Measurements from ENCODE around the gene FCHSD2.

FCHSD2 gene

DNA sequence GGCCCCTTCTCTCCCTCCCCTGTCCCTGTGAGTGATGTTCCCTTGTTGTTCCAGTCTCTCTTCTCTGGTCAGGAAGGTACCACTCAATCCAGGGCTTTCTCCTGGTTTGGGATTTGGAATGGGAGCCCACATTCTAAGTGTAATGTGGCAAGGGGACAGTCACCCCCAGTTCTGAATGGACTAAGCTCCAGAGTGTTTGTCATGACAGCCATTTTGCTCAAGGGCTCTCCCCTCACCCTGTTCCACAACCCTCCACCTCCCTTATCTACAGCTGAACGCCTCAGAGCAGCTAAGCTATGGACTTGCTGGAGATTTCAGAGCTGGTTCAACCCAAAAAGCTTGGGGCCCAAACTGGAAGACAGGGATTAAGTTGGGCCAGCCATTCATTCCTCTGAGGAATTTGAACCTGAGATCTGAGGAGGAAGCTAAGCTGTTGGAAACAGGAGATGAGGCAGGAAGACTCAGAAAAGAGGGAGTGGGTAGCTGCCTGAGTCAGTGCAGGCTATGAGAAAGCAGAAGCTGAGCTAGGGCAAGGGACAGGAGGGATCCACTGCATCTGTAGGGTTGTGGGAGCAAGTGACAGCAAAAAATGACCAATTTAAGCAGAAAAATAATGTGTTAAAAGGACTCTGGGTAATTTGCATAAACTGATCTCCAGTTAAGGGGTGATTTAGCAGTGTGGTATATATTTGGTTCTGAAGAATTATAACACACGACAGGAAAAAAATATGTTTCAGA, 22.9 kb upstream of the FCHSD2 start:
- no peak for ATAC-seq (replicated peaks)
- peaks cover 0 to 2% of the 10 kb centered on the region in 2 donors for H3K4me1 Mint-ChIP-seq (ENCODE audit: low read depth in 2 of 2)
- no peak overlapping the region for H3K27ac Mint-ChIP-seq
- no peaks in the 10 kb centered on the region for H3K9me3 Mint-ChIP-seq
- H3K4me3 Mint-ChIP-seq = no peak overlapping the region
- DNase-seq = no peak
- peaks cover 0 to 19% of the 10 kb centered on the region in 2 donors for H3K27me3 Mint-ChIP-seq
- peaks cover 3% of the 10 kb centered on the region for H3K36me3 Mint-ChIP-seq (ENCODE audit: insufficient read depth)

DNA sequence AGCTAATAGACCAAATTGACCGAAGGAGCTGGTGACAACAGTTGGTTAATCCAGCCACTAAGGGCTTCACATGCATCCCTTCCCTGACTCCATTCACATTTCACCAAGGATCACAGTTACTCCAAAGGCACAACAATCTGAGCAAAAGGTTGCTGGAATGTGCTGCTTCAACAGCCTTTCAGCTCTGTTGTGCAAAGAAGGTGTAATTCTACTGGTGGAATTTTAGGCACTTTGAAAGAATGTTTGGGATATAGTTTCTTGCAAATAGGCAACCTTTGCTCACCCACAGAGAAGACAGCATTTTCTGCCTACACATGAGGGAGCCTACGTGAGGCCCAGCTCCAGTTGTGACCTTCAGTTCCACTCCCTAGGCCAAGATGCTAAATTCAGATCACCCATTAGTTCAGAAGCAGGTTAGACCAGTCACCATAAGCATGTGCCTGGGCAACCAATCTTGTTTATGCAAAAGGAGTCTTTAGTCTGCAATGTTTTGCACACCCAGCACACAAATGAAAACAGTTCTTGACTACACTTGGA, 21.6 kb upstream of the FCHSD2 start:
- Mint-ChIP-seq H3K36me3 (ENCODE audit: insufficient read depth) (peaks cover 3% of the 10 kb centered on the region), H3K27ac (no peak overlapping the region), H3K4me3 (no peak overlapping the region), H3K27me3 (peaks cover 0 to 13% of the 10 kb centered on the region in 2 donors), H3K9me3 (no peaks in the 10 kb centered on the region), H3K4me1 (ENCODE audit: low read depth in 2 of 2) (peaks cover 0 to 4% of the 10 kb centered on the region in 2 donors)
- DNase-seq (no peak), ATAC-seq (replicated peaks) (no peak)

DNA sequence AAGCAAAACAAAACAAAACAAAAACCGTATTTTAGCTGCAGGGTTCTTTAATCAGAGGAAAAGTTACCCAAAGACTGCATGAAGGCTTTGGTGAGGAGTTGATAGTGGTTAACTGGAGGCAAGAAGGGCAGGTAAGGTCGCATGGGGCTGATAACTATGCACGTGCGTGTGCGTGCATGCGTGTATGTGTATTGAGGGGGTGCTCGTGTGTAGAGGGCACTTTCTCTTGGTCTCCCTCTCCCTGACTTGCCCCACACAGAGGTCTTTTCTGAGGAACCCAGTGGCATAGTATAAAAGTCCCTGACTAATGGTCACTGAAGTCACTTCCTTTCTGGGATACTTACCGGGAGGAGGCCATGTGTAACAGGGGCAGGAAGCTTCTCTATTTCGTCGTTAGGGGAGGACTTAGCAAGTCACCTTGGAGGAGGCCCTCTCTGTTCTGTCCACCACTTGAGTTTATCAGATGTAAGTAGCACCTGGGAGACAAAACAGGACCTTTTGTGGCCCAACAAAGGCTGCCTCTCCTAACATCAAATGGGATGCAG, 20.1 kb upstream of the FCHSD2 start:
- ATAC-seq (replicated peaks) (no peak), DNase-seq (no peak)
- H3K4me1 Mint-ChIP-seq (ENCODE audit: low read depth in 2 of 2) = peaks cover 0 to 4% of the 10 kb centered on the region in 2 donors
- H3K27ac Mint-ChIP-seq = no peak overlapping the region
- no peaks in the 10 kb centered on the region for H3K9me3 Mint-ChIP-seq
- H3K4me3 Mint-ChIP-seq = no peak overlapping the region
- H3K27me3 Mint-ChIP-seq = peaks cover 0 to 2% of the 10 kb centered on the region in 2 donors
- H3K36me3 Mint-ChIP-seq (ENCODE audit: insufficient read depth) = peaks cover 3% of the 10 kb centered on the region

DNA sequence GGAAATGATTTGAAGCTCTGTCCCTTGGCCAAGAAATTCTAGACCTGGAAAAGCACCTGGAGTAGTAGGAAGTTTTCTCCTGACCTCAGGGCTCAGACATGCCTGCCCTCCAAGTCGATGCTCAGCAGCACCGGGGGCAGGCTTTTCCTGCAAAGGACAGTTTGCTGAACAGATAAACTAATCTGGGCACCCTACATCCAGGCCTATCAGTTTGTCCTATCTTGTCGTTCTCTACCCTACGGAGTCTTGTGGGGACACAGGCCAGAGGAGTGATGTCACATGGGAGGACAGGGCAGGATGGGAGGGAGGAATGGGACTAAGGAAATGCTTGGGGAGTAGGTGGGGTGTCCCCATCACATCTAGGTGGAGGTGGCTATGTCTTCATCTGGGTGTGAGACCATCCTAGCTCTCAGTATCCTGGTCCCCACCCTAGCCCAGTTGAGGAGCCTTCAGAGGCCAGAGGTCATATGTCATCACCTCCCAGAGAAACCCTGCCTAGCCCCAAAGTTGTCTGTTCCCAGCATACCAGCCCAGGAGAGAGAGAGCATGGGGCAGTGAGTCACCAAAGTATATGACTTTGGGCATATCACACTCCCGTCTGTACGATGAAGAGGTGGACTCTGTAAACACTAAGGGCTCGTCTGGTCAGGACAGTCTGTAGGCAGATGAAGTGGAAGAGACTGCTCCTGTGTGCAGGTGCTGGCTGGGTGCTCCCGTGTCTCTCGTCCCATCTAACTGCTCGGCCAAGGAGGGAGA, 18.1 kb upstream of the FCHSD2 start:
- Mint-ChIP-seq H3K9me3 (no peaks in the 10 kb centered on the region), H3K36me3 (ENCODE audit: insufficient read depth) (peaks cover 3% of the 10 kb centered on the region), H3K4me3 (no peak overlapping the region), H3K4me1 (ENCODE audit: low read depth in 2 of 2) (peaks cover 3 to 14% of the 10 kb centered on the region in 2 donors), H3K27ac (peak overlapping the region; percentile 11 to 79), H3K27me3 (no peaks in the 10 kb centered on the region)
- no peak for ATAC-seq (replicated peaks)
- DNase-seq = no peak

DNA sequence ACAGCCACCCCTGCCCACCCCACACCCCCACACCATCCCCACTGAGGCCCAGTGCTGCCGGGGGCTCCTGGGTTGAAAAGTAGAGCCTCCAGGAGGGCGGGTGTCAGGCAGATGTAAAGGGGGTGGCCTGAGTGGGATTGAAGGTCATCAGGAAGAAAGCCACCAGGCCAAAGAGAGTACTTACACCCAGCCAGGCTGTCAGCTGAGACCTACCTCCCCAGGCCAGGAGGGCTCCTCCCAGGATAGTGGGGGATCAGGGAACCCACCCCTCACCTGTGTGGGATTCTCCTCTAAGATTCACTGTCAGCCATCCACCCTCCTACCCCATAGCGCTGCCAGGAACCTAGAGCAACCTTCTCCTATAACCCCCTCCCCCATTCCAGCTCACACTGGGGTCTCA, 17.2 kb upstream of the FCHSD2 start:
- Mint-ChIP-seq H3K9me3 (no peaks in the 10 kb centered on the region), H3K36me3 (ENCODE audit: insufficient read depth) (peaks cover 6% of the 10 kb centered on the region), H3K4me3 (no peak overlapping the region), H3K27me3 (no peaks in the 10 kb centered on the region), H3K27ac (peak overlapping the region; percentile 11 to 79), H3K4me1 (ENCODE audit: low read depth in 2 of 2) (peaks cover 11 to 17% of the 10 kb centered on the region in 2 donors)
- no peak for ATAC-seq (replicated peaks)
- no peak for DNase-seq

DNA sequence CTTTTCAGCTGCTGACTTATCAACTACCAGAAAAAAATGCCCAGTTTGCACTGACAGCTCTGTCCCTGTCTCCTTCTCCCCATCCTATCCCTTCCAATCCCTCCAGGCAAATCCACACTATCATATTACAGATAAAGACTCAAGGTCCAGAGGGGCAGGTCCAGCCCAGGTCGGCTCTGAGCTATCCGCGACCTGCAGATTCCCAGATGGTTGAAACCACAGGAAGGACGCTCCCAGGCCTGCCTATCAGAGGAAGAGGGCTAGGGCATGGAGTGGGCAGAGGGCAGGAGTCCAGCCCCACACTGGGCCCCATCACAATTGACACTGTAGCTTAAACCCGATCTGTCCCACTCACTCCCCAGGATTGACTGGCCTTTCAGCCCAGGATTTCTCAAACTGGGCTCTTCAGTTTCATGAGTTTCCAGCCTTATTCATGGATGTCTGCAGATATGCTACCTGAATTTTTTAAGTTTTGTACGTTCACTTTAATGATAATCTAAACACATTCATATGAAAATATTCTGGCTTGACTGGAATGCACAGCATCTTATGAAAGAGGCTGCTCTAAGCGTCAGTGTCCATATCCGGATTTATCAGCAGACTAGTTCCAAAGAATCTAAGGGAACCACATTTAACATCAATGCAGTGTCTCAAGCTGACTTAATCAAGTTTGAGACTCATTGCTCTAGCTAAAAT, 16.4 kb upstream of the FCHSD2 start:
- ATAC-seq (replicated peaks) (no peak), DNase-seq (no peak)
- Mint-ChIP-seq H3K36me3 (ENCODE audit: insufficient read depth) (peaks cover 6% of the 10 kb centered on the region), H3K27me3 (no peaks in the 10 kb centered on the region), H3K4me3 (no peak overlapping the region), H3K9me3 (no peaks in the 10 kb centered on the region), H3K4me1 (ENCODE audit: low read depth in 2 of 2) (peaks cover 19 to 25% of the 10 kb centered on the region in 2 donors), H3K27ac (peak overlapping the region in 1 of 2 donors; percentile 52)

DNA sequence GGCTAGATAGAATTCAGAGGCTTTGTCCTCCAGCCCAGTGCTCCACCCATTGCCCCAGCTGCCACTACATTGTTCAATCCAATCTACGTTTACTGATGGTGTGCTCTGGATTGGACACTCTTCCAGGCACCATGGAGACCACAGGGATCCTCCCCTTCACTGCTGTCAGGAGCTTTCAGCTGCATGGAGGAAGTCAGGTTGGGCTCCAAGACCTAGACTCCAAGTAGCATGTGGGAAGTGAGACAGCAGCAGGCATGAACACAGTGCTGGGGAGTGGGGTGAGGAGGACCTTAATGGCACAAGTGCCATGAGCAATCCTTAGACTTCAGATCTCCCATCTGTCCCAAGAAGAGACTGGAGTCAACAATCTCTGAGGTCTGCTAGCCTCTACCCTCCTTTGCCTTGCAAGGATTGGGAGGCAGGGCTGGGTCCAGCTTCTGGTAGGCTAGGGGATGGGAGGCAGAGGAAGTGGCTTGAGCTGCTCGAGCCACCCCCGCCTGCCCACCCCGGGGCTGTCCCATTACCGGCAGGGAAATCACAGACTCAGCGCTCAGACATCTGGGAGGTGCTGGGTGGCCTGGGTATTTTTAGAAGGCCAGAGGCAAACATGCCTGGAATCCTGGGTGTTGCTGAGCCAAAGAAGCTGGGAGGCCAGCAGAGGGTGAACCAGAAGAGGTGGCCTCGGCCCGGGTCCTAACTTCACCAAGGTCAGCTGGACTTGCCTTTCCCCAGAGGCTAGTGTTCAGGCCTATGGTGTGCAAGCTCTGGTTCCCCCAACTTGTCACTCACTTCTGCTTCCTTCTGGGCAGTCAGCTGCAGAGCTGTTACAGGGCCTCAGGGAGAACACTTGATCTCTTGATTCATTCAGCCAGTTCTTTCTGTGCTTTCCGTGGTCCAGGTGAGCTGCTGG, 15.2 kb upstream of the FCHSD2 start:
- no peaks in the 10 kb centered on the region for H3K27me3 Mint-ChIP-seq
- no peaks in the 10 kb centered on the region for H3K9me3 Mint-ChIP-seq
- no peak overlapping the region for H3K4me3 Mint-ChIP-seq
- ATAC-seq (replicated peaks) (no peak), DNase-seq (no peak)
- peaks cover 6% of the 10 kb centered on the region for H3K36me3 Mint-ChIP-seq (ENCODE audit: insufficient read depth)
- H3K27ac Mint-ChIP-seq = no peak overlapping the region
- H3K4me1 Mint-ChIP-seq (ENCODE audit: low read depth in 2 of 2) = peaks cover 30 to 36% of the 10 kb centered on the region in 2 donors

DNA sequence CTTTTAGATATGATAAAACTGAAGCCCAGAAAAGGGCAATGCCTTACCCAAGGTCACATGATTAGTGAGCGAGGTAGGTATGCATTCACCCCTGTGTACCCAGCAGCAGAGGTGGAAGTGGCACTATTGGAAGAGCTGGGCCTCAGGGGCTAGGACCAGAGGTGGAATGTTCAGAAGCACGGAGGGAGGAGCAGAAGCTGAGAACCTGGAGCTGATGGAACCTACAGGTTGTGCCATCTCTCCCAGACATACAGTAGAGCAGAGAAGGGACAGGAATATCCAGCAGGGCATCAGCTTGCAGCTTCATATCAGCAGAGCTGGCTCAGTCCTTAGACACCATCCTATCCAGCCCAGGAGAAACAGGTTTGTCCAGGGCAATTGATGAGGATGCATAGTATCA, 14.6 kb upstream of the FCHSD2 start:
- no peaks in the 10 kb centered on the region for H3K9me3 Mint-ChIP-seq

DNA sequence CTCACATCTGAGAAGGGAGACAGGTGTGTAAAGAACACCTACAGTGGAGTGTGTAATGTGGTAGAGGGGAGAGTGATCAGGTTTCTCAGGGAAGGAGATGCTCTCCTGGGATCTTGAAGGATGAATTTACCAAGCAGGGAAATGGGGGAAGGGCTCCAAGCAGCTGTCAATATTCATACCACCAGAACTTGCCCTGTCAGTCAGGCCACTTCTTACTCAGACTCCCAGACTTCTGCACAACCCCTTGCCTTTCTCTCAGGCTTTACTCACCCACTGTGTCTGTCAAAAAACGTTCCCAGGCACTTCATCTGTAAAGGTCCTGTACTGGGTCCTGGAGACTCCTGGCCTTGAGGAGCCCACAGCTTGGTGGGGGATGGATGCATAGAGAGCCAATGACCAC, 14.0 kb upstream of the FCHSD2 start:
- Mint-ChIP-seq H3K27ac (peak overlapping the region in 1 of 2 donors; percentile 14), H3K9me3 (no peaks in the 10 kb centered on the region), H3K36me3 (ENCODE audit: insufficient read depth) (peaks cover 6% of the 10 kb centered on the region), H3K4me3 (no peak overlapping the region), H3K4me1 (ENCODE audit: low read depth in 2 of 2) (peaks cover 31 to 37% of the 10 kb centered on the region in 2 donors), H3K27me3 (no peaks in the 10 kb centered on the region)
- ATAC-seq (replicated peaks) (no peak), DNase-seq (no peak)

More for the DNA sequence above, 14.6 kb upstream of the FCHSD2 start:
- peaks cover 31 to 37% of the 10 kb centered on the region in 2 donors for H3K4me1 Mint-ChIP-seq (ENCODE audit: low read depth in 2 of 2)
- no peak for DNase-seq
- no peak overlapping the region for H3K4me3 Mint-ChIP-seq
- peaks cover 6% of the 10 kb centered on the region for H3K36me3 Mint-ChIP-seq (ENCODE audit: insufficient read depth)
- no peaks in the 10 kb centered on the region for H3K27me3 Mint-ChIP-seq
- peak overlapping the region in 1 of 2 donors; percentile 14 for H3K27ac Mint-ChIP-seq
- ATAC-seq (replicated peaks) = no peak

DNA sequence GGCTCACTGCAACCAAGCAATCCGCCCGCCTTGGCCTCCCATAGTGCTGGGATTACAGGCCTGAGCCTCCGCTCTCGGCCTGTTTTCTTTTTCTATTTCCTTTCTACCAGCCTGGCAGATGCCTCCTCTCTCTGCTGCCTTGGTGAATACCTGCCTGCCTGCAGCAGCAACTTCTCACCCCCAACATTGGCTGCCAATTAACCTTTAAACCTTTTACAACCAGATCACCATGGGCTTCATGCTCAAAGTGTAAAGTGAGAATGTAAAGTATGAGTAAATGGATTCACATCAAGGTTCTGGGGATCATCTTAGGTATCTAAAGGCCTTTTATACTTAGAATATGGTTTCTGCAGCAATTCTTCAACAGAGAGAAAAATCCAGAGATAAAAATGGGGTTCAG, 13.0 kb upstream of the FCHSD2 start:
- no peaks in the 10 kb centered on the region for H3K9me3 Mint-ChIP-seq
- peak overlapping the region; percentile 83 to 89 for H3K27ac Mint-ChIP-seq
- ATAC-seq (replicated peaks) = no peak
- H3K4me3 Mint-ChIP-seq = peak overlapping the region in 1 of 2 donors; percentile 71
- H3K4me1 Mint-ChIP-seq (ENCODE audit: low read depth in 2 of 2) = peaks cover 31 to 41% of the 10 kb centered on the region in 2 donors
- H3K27me3 Mint-ChIP-seq = no peaks in the 10 kb centered on the region
- no peak for DNase-seq
- peaks cover 3% of the 10 kb centered on the region for H3K36me3 Mint-ChIP-seq (ENCODE audit: insufficient read depth)

DNA sequence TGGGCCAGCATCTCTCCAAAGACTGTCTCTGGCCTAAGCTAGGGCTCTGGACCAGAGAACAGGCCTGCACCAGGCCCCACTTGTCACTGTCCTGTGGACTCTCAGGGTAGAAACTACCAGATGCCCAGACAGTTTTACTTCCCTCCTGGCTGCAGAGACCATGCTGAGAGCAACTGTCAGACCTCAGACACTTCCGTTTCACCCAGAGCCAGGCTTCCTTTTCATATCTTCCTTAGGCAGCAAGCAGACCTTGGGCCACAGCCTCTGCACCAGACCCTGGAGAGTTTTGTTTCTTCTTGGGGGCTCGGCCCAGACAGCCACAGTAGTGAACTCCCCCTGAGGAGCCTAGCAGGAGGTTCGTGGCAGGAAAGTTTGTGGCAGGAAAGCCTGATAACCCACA, 12.1 kb upstream of the FCHSD2 start:
- Mint-ChIP-seq H3K36me3 (ENCODE audit: insufficient read depth) (peaks cover 3% of the 10 kb centered on the region), H3K4me1 (ENCODE audit: low read depth in 2 of 2) (peaks cover 31 to 42% of the 10 kb centered on the region in 2 donors), H3K4me3 (peak overlapping the region; percentile 67 to 71), H3K27me3 (no peaks in the 10 kb centered on the region), H3K27ac (peak overlapping the region; percentile 83 to 89), H3K9me3 (no peaks in the 10 kb centered on the region)
- ATAC-seq (replicated peaks) = peak; percentile 64
- DNase-seq = peak; percentile 22 to 26 (median 24)

DNA sequence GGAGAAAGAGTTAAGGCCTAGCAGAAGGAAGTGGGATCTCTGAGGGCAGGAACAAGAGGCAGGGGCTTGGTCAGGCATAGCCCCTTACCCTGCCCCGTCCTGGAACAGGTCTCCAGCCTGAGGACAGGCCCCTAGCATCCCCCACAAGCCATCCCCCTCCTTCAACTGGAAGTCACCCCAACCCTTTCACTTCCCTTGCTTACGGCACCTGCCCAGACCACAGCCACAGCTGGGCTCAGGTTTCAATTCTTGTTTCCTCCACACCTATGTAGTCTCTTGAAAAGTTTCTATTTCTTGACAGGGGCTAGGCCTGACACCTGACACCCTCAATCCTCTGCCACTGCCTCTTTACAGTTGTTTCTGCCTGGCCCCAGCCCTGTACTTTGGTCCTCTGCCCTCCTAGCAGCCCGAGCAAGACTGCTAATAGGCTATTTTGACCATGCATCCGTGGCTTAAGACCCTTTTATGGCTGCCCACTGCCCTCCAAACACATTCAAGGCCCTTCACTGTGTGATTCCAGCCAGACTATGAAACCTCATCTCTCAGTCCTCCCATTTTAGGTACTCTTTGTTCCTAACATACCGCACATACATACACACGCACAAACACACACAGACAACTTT, 10.9 kb upstream of the FCHSD2 start:
- peaks cover 31 to 42% of the 10 kb centered on the region in 2 donors for H3K4me1 Mint-ChIP-seq (ENCODE audit: low read depth in 2 of 2)
- no peaks in the 10 kb centered on the region for H3K27me3 Mint-ChIP-seq
- peak overlapping the region; percentile 67 to 71 for H3K4me3 Mint-ChIP-seq
- peak; percentile 14 to 27 (median 25) for DNase-seq
- H3K36me3 Mint-ChIP-seq (ENCODE audit: insufficient read depth) = peaks cover 3% of the 10 kb centered on the region
- no peaks in the 10 kb centered on the region for H3K9me3 Mint-ChIP-seq
- ATAC-seq (replicated peaks) = peak; percentile 85
- peak overlapping the region; percentile 83 to 89 for H3K27ac Mint-ChIP-seq

Data from effector memory CD8-positive, alpha-beta T cell (primary cell).